T-helper 22 cell (primary cell): Measurements from ENCODE around the gene MARCHF3.
"Not testable (repeated sequence)": the region's sequence is repeated elsewhere in the genome, so short reads cannot be mapped to it uniquely, and the experiment has no call there.

ENCODE experiments used
- DNase-seq: peaks from one replicate; pipeline ENCODE4 v3.0.0-alpha.2; 2020; ENCODE audit warnings: low read depth

Gene MARCHF3

GRCh38 chr5:127030259-127031146 is at the start of gene MARCHF3:
Gene MARCHF3, minus strand, starts transcription at chr5:127030558. Its CDS starts 112,387 bp downstream, at chr5:126918171.
- DNase-seq, result peak; percentile 87

- DNase-seq, result no peak
Observed at GRCh38 chr5:127079994-127080491, 49.7 kb upstream of the MARCHF3 start.

GRCh38 chr5:127077366-127077765 is 47.0 kb upstream of the MARCHF3 start:
- DNase-seq, result no peak

- no peak for DNase-seq
Observed at GRCh38 chr5:127076315-127077129, 46.2 kb upstream of the MARCHF3 start.

GRCh38 chr5:127074466-127074865 is 44.1 kb upstream of the MARCHF3 start:
- DNase-seq, result no peak

GRCh38 chr5:127072861-127073846 is 42.8 kb upstream of the MARCHF3 start, which contains the start of gene C5orf63:
Gene C5orf63, minus strand, starts transcription at chr5:127073502. Its CDS starts 14,507 bp downstream, at chr5:127058995.
- peak; percentile 28 for DNase-seq

GRCh38 chr5:127070243-127070642 is 39.9 kb upstream of the MARCHF3 start:
- DNase-seq, result no peak

GRCh38 chr5:127068493-127069214 is 38.3 kb upstream of the MARCHF3 start:
- no peak for DNase-seq

GRCh38 chr5:127066721-127067120 is 36.4 kb upstream of the MARCHF3 start:
- DNase-seq, result no peak

GRCh38 chr5:127064253-127064840 is 34.0 kb upstream of the MARCHF3 start:
- no peak for DNase-seq

- DNase-seq, result no peak
Observed at GRCh38 chr5:127063257-127063913, 33.0 kb upstream of the MARCHF3 start.

- no peak for DNase-seq
Observed at GRCh38 chr5:127061956-127062355, 31.6 kb upstream of the MARCHF3 start.

GRCh38 chr5:127061537-127061936 is 31.2 kb upstream of the MARCHF3 start:
- no peak for DNase-seq

- DNase-seq, result no peak
Observed at GRCh38 chr5:127060470-127060985, 30.2 kb upstream of the MARCHF3 start.

GRCh38 chr5:127056896-127057295 is 26.5 kb upstream of the MARCHF3 start:
- no peak for DNase-seq

GRCh38 chr5:127055880-127056653 is 25.7 kb upstream of the MARCHF3 start:
- DNase-seq, result no peak

GRCh38 chr5:127053551-127053950 is 23.2 kb upstream of the MARCHF3 start:
- not testable (repeated sequence) for DNase-seq

- no peak for DNase-seq
Observed at GRCh38 chr5:127053049-127053448, 22.7 kb upstream of the MARCHF3 start.

GRCh38 chr5:127051591-127051990 is 21.2 kb upstream of the MARCHF3 start:
- no peak for DNase-seq
